DOHH2 (cell line): ENCODE data around the gene TRIP10.

Source experiments
- EZH2phosphoT487 ChIP-seq: fragments of 200-600 bp; sonication (generic); IDR thresholded peaks from 2 replicates; pipeline ENCODE4 v1.6.1; 2017; ENCODE audit warnings: borderline replicate concordance, mild to moderate bottlenecking, antibody characterized with exemption, low read length, moderate library complexity, mixed read lengths
- TF ChIP-seq, protein P1 (sequence below): fragments of 200-600 bp; sonication (generic); IDR thresholded peaks from one replicate; pipeline ENCODE4 v1.5.1; 2014; ENCODE audit warnings: antibody characterized with exemption, mild to moderate bottlenecking, low read depth, low read length; ENCODE audit not compliant: poor library complexity, severe bottlenecking

GRCh38 chr19:6777434-6777833, 38.0 kb downstream of the TRIP10 start:
- TF ChIP-seq, protein P1, sequence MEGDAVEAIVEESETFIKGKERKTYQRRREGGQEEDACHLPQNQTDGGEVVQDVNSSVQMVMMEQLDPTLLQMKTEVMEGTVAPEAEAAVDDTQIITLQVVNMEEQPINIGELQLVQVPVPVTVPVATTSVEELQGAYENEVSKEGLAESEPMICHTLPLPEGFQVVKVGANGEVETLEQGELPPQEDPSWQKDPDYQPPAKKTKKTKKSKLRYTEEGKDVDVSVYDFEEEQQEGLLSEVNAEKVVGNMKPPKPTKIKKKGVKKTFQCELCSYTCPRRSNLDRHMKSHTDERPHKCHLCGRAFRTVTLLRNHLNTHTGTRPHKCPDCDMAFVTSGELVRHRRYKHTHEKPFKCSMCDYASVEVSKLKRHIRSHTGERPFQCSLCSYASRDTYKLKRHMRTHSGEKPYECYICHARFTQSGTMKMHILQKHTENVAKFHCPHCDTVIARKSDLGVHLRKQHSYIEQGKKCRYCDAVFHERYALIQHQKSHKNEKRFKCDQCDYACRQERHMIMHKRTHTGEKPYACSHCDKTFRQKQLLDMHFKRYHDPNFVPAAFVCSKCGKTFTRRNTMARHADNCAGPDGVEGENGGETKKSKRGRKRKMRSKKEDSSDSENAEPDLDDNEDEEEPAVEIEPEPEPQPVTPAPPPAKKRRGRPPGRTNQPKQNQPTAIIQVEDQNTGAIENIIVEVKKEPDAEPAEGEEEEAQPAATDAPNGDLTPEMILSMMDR, result no peak
- no peak for TF ChIP-seq EZH2phosphoT487
